NB4 (cell line): ENCODE results near the gene PASK.

Source experiments
- DNase-seq: peaks from one replicate; pipeline ENCODE4 v3.0.0; 2010; ENCODE audit warnings: low read depth
- H3K4me3 ChIP-seq: one replicate; pipeline ENCODE4 v1.5.1; 2011; ENCODE audit warnings: mild to moderate bottlenecking, low read depth, low read length, moderate library complexity
- CTCF ChIP-seq: IDR thresholded peaks from one replicate; pipeline ENCODE4 v1.5.1; 2012; ENCODE audit warnings: low read depth, low read length
- MAX ChIP-seq: IDR thresholded peaks from 2 replicates; pipeline ENCODE4 v1.6.1; 2011; ENCODE audit warnings: low read depth, low read length
- MYC ChIP-seq: IDR thresholded peaks from 2 replicates; pipeline ENCODE4 v1.6.1; 2011; ENCODE audit warnings: low read depth, low read length
- POLR2A ChIP-seq: IDR thresholded peaks from 2 replicates; pipeline ENCODE4 v1.6.1; 2011; ENCODE audit warnings: mild to moderate bottlenecking; ENCODE audit not compliant: insufficient read length; ENCODE audit errors: extremely low read depth

Gene PASK

DNA sequence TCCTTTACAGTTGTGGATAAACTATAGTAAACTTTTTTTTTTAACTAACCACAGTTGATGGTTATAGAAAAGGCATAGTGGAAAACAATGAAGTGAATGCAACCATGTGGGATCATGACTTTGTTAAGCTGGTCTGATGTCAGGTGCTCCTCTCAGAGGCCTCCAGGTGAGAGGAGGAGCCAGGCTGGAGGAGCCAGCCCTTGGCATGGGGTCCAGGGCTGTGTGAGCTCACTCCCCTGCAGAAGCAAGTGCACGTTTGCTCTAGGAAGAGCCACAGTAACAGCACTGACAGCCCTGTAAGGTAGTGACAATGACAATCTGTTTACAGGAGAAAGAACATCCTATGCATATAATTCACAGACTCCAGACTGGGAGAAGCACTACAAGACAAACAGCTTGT, 6.7 kb upstream of the PASK start:
- H3K4me3 ChIP-seq: no peak overlapping the region
- no peak for DNase-seq
- TF ChIP-seq POLR2A: no peak
- TF ChIP-seq MAX: no peak
- TF ChIP-seq MYC: no peak
- TF ChIP-seq CTCF: no peak

GRCh38 chr2:241154915-241155314, 5.6 kb upstream of the PASK start:
- no peak for DNase-seq
- TF ChIP-seq CTCF (no peak), MYC (no peak), MAX (no peak), POLR2A (no peak)
- H3K4me3 ChIP-seq: no peak overlapping the region

GRCh38 chr2:241153616-241154015, 4.3 kb upstream of the PASK start:
- TF ChIP-seq POLR2A (no peak), CTCF (no peak), MYC (no peak), MAX (no peak)
- peak; percentile 36 for DNase-seq
- no peak overlapping the region for H3K4me3 ChIP-seq

DNA sequence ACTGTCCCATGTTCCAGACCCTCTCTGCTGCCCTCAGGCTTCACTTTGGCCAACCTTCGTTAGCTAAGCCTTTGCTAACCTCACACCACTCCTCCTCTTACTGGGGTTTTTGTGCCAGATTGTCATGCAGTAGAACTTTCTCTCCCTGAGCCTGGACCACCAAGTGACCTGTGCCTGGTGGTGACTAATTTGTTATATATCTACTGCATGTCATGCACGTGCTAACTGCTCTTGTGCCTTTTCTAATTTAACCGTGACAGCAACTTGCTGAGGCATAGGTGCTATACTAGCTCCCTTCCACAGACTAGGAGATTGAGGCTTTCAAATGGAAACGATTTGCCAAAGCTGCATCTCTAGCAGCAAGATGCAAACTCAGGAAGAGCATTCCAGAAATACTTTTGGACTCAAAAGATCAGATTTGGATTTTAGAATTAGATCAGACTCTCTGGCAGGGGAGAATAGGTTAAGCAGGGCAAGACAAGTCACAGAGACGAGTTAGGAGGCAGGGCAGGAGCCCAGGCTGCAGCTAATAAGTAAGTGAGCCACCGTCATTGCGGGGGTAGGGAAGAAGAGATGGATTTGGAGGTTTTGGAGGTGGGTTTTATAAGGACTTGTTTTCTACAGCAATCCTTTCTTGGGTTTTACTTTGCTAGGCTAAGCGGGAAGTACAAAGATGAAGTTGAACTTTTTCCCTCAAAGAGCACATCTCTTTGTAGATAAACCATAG, 2.8 kb upstream of the PASK start:
- no peak for DNase-seq
- no peak for TF ChIP-seq CTCF
- no peak for TF ChIP-seq POLR2A
- TF ChIP-seq MAX: no peak
- no peak for TF ChIP-seq MYC
- H3K4me3 ChIP-seq: no peak overlapping the region

GRCh38 chr2:241150660-241151530, 1.6 kb upstream of the PASK start:
- no peak for DNase-seq
- H3K4me3 ChIP-seq: peak overlapping the region; percentile 95
- 0 out of 2 replicates have a peak, but pooled peaks have one; percentile 30 for TF ChIP-seq MYC
- no peak for TF ChIP-seq POLR2A
- no peak for TF ChIP-seq CTCF
- 0 out of 2 replicates have a peak, but pooled peaks have one; percentile 7 for TF ChIP-seq MAX
